Measurements from ENCODE around the gene CALR3. TPM values are rescaled to one million over a fixed set of nuclear protein-coding genes. Genes with fewer than 3 reads are reported as not detected.

Gene CALR3
- total RNA-seq, 2 donors from 2014 or later = not detected

DNA sequence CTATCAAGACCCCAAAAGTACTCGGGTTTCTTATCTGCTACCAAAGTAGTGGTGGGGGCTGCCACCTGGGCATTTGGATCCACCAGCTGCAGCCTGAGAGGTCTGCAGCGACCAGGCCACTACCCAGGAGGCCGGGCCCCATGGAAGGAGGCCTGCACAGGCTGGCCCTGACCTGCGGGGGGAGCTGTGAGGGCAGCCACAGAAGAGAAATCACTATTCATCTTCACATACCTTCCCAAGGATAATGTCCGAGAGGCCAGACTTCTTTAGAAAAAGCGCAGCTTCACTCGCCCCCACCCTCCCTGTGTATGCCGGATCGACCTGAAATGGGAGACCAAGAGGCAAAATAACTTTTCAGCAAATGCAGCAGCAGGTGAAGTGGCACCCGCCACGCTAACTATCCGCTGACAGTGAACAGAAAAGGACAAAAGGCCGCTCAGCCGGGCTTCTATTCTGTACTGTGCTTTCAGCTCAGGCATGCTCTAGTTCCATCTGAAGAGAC lies 54.3 kb downstream of the CALR3 start:
- Histone ChIP-seq H3K36me3 (no peaks in the 10 kb centered on the region), H3K4me1 (peaks cover 15% of the 10 kb centered on the region), H3K27ac (no peak overlapping the region), H3K4me3 (no peak overlapping the region), H3K27me3 (no peaks in the 10 kb centered on the region), H3K9me3 (no peaks in the 10 kb centered on the region), H3K9ac (ENCODE audit: low read depth in 2 of 2, low read length in 2 of 2) (no peak overlapping the region)
- TF ChIP-seq, protein P1, sequence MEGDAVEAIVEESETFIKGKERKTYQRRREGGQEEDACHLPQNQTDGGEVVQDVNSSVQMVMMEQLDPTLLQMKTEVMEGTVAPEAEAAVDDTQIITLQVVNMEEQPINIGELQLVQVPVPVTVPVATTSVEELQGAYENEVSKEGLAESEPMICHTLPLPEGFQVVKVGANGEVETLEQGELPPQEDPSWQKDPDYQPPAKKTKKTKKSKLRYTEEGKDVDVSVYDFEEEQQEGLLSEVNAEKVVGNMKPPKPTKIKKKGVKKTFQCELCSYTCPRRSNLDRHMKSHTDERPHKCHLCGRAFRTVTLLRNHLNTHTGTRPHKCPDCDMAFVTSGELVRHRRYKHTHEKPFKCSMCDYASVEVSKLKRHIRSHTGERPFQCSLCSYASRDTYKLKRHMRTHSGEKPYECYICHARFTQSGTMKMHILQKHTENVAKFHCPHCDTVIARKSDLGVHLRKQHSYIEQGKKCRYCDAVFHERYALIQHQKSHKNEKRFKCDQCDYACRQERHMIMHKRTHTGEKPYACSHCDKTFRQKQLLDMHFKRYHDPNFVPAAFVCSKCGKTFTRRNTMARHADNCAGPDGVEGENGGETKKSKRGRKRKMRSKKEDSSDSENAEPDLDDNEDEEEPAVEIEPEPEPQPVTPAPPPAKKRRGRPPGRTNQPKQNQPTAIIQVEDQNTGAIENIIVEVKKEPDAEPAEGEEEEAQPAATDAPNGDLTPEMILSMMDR (IDR thresholded peaks at IDR 0.05) = peak; percentile 30
- intact Hi-C loops (cut with DNase I) = no loop called here
- peak; percentile 37 for DNase-seq

DNA sequence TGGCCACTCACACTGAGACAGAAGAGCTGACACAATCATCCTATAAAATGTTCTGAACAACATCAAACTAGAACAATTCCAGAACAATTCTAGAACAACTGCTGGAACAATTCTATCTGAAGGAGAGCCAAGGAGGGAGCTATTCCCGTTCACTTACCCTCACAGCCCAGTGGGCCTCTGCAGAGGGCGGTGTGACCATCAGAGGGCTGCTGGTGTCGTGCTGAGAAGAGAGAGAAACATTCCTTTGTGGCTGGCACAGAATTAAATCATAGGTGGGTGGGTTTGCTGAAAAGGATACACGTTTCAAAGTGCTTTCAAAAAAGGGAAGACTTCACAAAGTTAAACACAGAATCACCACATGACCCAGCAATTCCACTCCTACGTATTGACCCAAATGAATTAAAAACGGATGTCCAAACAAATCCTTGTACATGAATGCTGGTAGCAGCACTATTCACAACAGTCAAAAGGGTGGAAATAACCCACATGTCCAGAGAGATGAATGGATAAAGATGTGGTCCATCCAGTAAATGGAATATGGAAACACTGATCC lies 59.1 kb downstream of the CALR3 start:
- TF ChIP-seq, protein P1 (IDR thresholded peaks at IDR 0.05) = no peak
- Histone ChIP-seq H3K27me3 (no peaks in the 10 kb centered on the region), H3K4me3 (no peak overlapping the region), H3K9me3 (no peaks in the 10 kb centered on the region), H3K4me1 (no peaks in the 10 kb centered on the region), H3K9ac (ENCODE audit: low read depth in 2 of 2, low read length in 2 of 2) (no peak overlapping the region), H3K36me3 (no peaks in the 10 kb centered on the region), H3K27ac (no peak overlapping the region)
- intact Hi-C loops (cut with DNase I) = no loop called here
- DNase-seq = no peak

DNA sequence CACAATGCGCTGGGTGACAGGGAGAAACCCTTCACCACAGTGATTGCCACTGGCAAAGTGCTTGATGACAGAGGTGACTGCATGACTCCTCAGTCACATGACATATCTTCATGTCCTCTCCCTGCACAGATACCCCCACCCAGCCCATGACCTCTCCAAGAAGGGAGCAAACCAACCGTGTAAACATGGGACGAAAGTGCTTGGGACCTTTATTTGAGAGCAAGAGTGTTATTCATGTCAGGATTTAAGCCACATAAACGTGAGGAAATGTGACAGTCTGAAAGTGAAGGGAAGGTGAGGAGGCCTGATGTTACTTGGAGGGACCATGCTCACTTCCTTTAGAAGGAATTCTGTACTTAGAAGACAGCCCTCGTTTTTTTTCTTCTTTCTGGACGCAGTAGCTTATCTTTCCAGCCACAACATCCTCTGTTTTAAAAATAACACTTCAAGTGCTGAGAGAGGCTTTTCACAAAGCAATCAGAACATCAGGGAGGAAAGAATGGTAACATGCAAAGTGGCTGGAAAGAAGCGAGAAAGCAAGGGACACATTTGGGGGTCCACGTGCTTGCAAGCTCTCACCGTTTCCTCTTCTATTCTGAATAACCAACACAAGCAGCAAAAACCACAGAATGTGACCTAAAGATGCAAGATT lies 59.8 kb downstream of the CALR3 start:
- DNase-seq = no peak
- intact Hi-C loops (cut with DNase I) = no loop called here
- H3K36me3 ChIP-seq = no peaks in the 10 kb centered on the region
- peak overlapping the region; percentile 41 for H3K27ac ChIP-seq
- no peak overlapping the region for H3K4me3 ChIP-seq
- H3K27me3 ChIP-seq = no peaks in the 10 kb centered on the region
- TF ChIP-seq, protein P1 (IDR thresholded peaks at IDR 0.05) = no peak
- H3K9ac ChIP-seq (ENCODE audit: low read depth in 2 of 2, low read length in 2 of 2) = no peak overlapping the region
- no peaks in the 10 kb centered on the region for H3K9me3 ChIP-seq
- no peaks in the 10 kb centered on the region for H3K4me1 ChIP-seq

DNA sequence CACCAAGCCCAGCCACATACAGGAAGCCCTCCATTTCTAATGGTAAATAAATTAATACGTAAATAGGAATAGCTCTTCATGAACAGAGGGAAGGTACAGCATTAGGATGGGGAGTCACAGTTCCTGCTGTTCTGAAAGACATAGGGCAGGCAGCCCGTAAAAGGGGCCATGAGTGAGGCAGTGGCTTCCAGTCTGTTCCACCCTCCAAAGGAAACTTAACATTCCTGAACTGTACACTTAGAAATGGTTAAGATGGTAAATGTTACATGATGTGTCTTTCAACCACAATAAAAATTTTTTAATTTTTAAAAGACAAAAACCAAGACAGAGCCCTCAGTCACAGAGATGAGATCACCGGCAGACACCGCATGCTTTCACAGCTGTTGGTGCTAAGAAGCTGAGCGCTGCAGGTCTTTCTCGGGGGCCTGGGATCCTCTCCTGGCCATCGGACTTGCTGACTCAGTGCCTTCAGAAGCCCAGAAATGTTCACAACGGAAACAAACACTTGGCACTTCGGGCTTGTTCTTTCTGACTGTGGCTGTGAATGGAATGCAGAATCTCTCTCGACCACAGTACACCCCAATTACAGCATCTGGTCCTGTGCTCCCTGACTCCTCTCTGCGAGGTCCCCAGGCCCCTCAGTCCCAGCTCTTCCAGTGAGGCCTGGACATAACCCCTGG lies 60.6 kb downstream of the CALR3 start:
- no peak overlapping the region for H3K9ac ChIP-seq (ENCODE audit: low read depth in 2 of 2, low read length in 2 of 2)
- H3K9me3 ChIP-seq = no peaks in the 10 kb centered on the region
- H3K4me3 ChIP-seq = no peak overlapping the region
- DNase-seq = peak; percentile 37
- H3K27me3 ChIP-seq = no peaks in the 10 kb centered on the region
- H3K27ac ChIP-seq = peak overlapping the region; percentile 41
- intact Hi-C loops (cut with DNase I) = no loop called here
- TF ChIP-seq, protein P1 (IDR thresholded peaks at IDR 0.05) = no peak
- no peaks in the 10 kb centered on the region for H3K4me1 ChIP-seq
- no peaks in the 10 kb centered on the region for H3K36me3 ChIP-seq

DNA sequence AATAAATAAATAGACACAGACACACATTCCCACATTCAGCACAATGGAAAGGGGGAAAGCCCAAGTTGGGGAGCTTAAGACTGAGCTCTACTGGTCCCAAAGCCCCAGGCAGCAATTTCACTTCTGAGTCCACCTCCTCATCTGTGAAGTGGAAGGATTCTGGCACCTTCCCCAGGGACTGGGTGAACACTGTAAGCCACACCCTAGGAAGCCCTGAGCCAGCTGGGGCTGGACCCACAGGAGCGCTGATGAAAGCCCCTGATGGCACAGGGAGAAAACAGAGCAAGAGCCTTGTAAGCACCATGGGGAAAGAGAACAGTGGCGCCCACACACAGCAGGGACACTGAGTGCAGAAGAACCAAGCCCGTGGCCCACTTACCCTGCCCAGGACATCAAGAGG lies 62.0 kb downstream of the CALR3 start:
- H3K4me3 ChIP-seq = no peak overlapping the region
- H3K9me3 ChIP-seq = no peaks in the 10 kb centered on the region
- TF ChIP-seq, protein P1 (IDR thresholded peaks at IDR 0.05) = no peak
- no peaks in the 10 kb centered on the region for H3K4me1 ChIP-seq
- DNase-seq = no peak
- no peaks in the 10 kb centered on the region for H3K27me3 ChIP-seq
- H3K9ac ChIP-seq (ENCODE audit: low read depth in 2 of 2, low read length in 2 of 2) = no peak overlapping the region
- no peaks in the 10 kb centered on the region for H3K36me3 ChIP-seq
- H3K27ac ChIP-seq = no peak overlapping the region
- intact Hi-C loops (cut with DNase I) = no loop called here
